ENCODE measurements around the gene MINDY4B.

The MINDY4B gene

DNA sequence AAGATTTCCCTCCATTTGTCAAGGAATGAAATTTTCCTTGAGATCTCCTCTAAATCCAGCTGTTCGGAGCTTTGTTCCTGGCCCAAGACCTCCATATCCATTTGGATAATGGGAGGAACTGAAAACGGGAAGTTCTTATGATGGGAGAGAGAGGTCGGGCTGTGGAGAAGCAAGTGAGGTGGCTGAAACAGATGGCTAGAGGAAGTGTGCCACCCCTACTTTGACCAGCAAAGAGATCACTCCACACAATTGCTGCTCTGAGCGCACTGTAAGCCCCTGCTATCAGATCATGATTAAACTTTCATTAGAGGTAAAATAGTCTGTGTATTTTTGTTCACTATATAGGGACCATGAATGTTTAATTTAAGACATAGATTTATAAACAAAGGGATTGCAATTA lies at the start of gene MINDY4B:
Gene MINDY4B (minus strand): TSS at position 101 of the 400 bp plus-strand sequence. CDS start 0 bp downstream, at position 101.
- DNase-seq (ENCODE audit: low spot score): no peak

- DNase-seq (ENCODE audit: low spot score): no peak
These were observed 46.7 kb upstream of the MINDY4B start for GRCh38 chr3:150951923-150952322.

DNA sequence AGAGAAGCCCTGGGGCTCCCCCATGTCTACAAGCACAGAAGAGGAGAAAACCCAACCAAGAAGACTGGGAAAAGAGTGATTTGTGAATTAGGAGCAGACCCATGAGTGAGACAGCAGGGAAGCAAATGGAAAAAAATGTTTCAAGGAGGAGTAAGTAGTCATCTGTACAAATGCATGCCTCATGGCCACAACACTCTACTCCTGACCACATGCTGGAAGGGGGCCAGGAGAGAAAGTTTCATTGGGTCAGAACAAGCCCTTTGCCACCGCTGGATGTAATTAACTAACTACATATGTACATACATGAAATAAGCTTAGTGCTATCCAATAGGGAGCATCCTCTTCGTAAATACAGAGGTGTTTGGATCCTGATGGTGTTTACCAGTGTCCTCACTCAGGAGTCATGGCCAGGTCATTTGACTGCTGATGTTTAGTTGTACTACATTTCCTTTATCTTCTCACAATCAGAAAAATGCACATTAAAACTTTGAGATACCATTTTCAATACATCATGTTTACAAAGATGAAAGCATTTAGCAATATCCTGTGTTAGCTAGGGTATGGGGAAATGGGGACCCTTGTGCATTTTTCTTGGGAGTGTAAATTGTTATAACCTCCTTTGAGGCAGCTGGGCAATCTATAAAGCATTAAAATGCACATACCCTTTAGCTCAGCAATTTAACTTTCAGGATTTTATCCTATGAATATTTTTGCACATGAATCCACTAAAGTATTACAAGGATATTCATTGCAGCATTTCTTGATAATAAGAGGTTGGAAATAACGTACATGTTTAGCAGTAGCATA lies 40.2 kb upstream of the MINDY4B start:
- DNase-seq (ENCODE audit: low spot score): no peak

- DNase-seq (ENCODE audit: low spot score): no peak
These were observed 37.0 kb upstream of the MINDY4B start for GRCh38 chr3:150942221-150942620.

- no peak for DNase-seq (ENCODE audit: low spot score)
These were observed 31.5 kb upstream of the MINDY4B start for GRCh38 chr3:150936693-150937092.

- DNase-seq (ENCODE audit: low spot score): peak; percentile 25
These were observed 28.3 kb upstream of the MINDY4B start for GRCh38 chr3:150933473-150933995.

GRCh38 chr3:150931745-150932144 lies 26.5 kb upstream of the MINDY4B start:
- no peak for DNase-seq (ENCODE audit: low spot score)

DNA sequence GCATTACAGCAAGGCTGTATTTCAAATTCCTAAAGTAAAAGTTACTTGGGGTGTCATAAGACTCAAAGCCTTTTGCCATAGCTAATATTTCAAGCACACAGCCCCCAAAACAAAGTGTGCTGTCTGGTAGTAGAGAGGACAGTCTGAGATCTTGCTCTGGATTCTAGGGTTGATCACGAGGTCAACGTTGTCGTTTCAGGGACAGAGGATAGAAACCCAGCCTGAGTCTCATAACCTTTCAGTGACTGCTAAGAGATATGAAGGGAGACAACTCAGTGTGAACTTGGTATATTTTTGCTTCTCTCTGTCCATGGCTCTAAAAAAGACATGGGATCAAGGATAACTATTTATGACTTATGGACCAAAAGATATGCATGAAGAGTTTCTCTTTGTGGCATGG lies 25.6 kb upstream of the MINDY4B start:
- DNase-seq (ENCODE audit: low spot score): no peak

- DNase-seq (ENCODE audit: low spot score): no peak
These were observed 23.0 kb upstream of the MINDY4B start for GRCh38 chr3:150928234-150928633.

- no peak for DNase-seq (ENCODE audit: low spot score)
These were observed 21.1 kb upstream of the MINDY4B start for GRCh38 chr3:150926328-150926727.

- peak; percentile 52 for DNase-seq (ENCODE audit: low spot score)
These were observed 20.5 kb upstream of the MINDY4B start for GRCh38 chr3:150925751-150926201.

DNA sequence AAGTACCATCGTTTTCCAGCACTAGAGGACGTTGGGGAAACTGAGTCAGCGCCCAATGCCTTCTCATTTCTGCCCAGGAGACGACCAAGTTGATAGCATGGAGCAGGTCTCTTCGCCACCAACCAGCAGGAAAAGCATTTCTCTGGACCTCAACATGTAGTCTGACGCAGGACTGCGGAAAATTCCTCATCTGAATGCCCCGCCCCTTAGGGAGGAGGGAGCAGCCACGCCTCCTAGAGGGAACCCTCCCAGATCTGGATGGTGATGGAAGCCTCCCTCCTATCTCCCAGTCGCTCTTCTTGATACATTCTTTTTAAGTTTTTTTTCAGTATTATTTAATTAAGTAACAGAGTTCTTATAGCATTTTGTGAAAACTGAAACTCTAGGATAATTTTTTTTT lies 17.4 kb upstream of the MINDY4B start:
- DNase-seq (ENCODE audit: low spot score): peak; percentile 76

- no peak for DNase-seq (ENCODE audit: low spot score)
These were observed 16.0 kb upstream of the MINDY4B start for GRCh38 chr3:150921209-150921608.

- no peak for DNase-seq (ENCODE audit: low spot score)
These were observed 15.0 kb upstream of the MINDY4B start for GRCh38 chr3:150920236-150920635.

DNA sequence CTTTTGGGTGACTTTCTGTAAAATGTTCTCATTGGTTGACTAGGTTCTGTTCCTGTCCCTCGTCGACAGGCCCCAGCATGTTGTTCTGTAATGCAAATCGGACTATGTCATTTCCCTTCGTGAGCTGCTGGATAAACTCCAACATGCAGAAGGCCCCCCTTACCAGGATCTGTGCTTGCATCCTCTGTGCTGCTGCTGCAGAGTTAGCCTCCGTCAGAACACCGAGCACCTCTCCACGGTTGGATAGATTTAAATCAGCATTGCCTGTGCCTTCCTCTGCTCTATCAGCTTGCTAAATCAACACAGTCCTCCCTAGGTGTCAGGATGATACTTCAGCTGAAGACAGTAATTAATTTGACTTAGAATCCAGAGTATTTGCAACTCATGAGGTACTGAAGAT lies 12.7 kb upstream of the MINDY4B start:
- DNase-seq (ENCODE audit: low spot score): no peak

GRCh38 chr3:150913133-150913922 lies 8.1 kb upstream of the MINDY4B start:
- no peak for DNase-seq (ENCODE audit: low spot score)

GRCh38 chr3:150912501-150912900 lies 7.3 kb upstream of the MINDY4B start:
- DNase-seq (ENCODE audit: low spot score): no peak

- no peak for DNase-seq (ENCODE audit: low spot score)
These were observed 6.5 kb upstream of the MINDY4B start for GRCh38 chr3:150911771-150912170.

- DNase-seq (ENCODE audit: low spot score): no peak
These were observed 1.2 kb upstream of the MINDY4B start for GRCh38 chr3:150906461-150906860.

GRCh38 chr3:150905746-150906145 lies 507 bp upstream of the MINDY4B start:
- no peak for DNase-seq (ENCODE audit: low spot score)

DNA sequence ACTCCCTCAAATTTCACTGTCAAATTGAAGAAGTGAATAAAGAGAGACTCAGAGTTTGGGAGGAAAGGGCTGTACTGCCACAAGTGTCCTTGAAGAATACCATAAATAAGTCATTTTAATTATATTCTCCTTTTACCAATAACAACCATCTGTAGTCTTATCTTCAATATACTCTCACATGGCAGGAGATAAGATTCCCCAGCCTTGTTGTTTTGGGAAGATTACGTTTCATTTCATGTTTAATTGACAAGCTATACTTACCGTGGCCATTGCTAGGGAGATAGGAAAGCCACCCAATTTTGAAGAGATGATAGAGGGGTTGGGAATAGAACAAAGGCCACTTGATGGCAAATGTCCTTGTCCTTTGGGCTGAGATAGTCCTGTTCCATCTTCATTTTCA lies 2.3 kb downstream of the MINDY4B start:
- no peak for DNase-seq (ENCODE audit: low spot score)

DNA sequence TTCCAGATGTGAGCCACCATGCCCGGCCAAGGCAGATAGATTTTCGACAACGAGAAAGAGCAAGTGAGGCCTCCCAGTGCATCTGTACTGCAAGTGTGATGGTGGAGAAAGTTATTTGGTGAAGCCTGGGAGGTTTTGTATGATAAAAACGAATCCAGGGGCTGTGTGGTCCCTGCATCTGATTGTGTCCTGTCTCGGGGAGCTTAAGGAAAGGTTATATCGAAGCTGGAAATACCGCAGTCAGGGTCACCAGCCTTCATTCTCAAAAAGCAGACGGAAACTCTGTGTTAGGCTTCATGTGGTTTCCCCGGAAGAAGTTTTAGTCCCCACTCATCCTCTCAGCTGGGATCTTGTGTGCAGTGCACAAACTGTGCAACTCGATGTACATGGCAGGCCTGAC lies 3.4 kb downstream of the MINDY4B start:
- DNase-seq (ENCODE audit: low spot score): no peak

DNA sequence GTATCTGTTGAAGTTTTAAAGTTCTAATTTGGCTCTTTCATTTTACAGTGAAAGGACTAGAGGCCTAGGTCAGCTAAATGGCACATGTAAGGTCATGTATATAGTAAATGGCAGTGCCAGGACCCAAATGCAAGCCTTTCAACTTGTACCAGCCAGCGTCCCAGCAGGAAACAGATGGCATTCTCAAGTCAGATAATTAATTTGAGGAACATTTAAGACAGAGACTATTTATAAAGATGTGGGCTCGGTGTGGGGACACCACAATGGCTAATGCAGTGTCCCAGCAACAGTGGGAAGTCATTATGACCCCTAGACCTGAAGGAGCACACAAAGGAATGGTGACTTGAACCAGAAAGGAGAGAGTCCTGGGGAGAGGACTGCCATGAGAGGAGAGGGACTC lies 6.1 kb downstream of the MINDY4B start:
- DNase-seq (ENCODE audit: low spot score): no peak
